Left ventricle myocardium inferior (tissue), 1 donor: Measurements from ENCODE around the gene MEX3A. TPM values are rescaled to one million over a fixed set of nuclear protein-coding genes. Genes with fewer than 3 reads are reported as not detected.
"Not testable (repeated sequence)": the region's sequence is repeated elsewhere in the genome, so short reads cannot be mapped to it uniquely, and the experiment has no call there.

ENCODE experiments used
- DNase-seq: peaks from one replicate; pipeline ENCODE4 v3.0.0-alpha.2; 2020
- H3K27ac ChIP-seq: fragments of 200-600 bp; replicated peaks from 2 replicates; pipeline ENCODE4 v1.8.0; 2021
- H3K27me3 ChIP-seq: fragments of 200-600 bp; 2 replicates; pipeline ENCODE4 v1.8.0; 2021; ENCODE audit warnings: low read depth
- H3K36me3 ChIP-seq: fragments of 200-600 bp; 2 replicates; pipeline ENCODE4 v1.8.0; 2021
- H3K4me1 ChIP-seq: fragments of 200-600 bp; 2 replicates; pipeline ENCODE4 v1.8.0; 2021
- H3K4me3 ChIP-seq: fragments of 200-600 bp; 2 replicates; pipeline ENCODE4 v1.8.0; 2021; ENCODE audit warnings: mild to moderate bottlenecking, moderate library complexity
- H3K9me3 ChIP-seq: fragments of 200-600 bp; replicated peaks from 2 replicates; pipeline ENCODE4 v1.8.0; 2021
- intact Hi-C: fragments of 100-400 bp; cut with micrococcal nuclease; formaldehyde crosslinking; loops from one replicate; pipeline ENCODE4 v1.11.0; 2022
- total RNA-seq: library from RNA; stranded (reverse); fragmentation: NEBNext Ultra II Directional; extraction: Animal tissue kit (Norgen Biotek cat#: 25700); gene quantifications from one replicate; pipeline ENCODE4 v1.2.1, GENCODE V29; 2021
- TF ChIP-seq, protein P1 (sequence below): fragments of 200-600 bp; IDR thresholded peaks from 2 replicates; pipeline ENCODE4 v1.8.0; 2021; ENCODE audit warnings: antibody characterized with exemption, mild to moderate bottlenecking, borderline replicate concordance
- donor health status: DM: no; HTN: yes; CAD: no; lungs with severe emphysema.

MEX3A gene
- total RNA-seq, 1 donor from 2014 or later: 0.16 TPM

DNA sequence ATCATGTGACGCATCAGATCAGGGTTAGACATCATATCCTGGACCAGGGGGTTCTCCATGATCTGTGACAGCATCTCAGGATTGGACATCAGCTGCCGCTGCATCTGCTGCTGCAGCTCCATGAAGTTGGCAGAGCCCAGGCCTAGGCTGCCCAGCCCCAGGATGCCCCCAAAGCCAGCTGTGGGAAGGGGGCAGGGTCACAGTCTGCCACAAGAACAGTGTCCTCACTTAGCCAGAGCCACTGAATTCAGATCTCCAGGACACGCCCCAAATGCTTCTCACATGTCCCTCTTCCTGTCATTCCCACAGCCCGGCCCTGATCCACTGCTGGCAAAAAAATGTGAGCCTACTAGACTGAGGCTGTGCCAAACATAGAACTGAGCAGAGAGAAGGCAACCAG is 31.9 kb downstream of the MEX3A start:
- H3K27ac ChIP-seq: peak overlapping the region; percentile 63
- DNase-seq: peak; percentile 54

DNA sequence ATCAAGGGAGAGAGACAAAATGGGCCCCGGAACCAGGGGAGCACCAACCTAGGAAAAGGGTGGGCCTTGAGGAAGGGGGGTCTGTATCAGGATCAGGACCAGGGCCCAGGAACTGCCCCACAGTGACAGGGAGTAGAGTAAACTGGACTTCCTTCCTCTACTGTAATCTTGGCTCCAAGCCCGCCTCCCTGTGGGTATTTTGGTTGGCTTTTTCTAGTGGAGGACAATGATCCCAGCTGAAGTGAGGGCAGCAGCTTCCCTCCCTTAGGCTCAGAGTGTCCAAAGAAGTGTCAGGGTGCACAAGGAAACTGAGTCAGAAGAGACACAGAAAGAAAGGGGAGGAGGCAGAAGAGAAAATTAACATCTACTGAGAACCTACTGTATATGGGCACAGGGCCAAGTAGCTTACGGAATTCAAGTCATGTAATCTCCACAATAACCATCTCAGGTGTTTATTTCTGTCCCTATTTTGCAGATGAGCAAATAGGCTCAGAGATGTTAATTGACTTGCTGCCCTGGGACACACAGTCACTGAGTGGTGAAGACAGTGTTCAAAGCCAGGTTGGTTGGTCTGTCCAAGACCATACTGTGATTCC is 33.5 kb downstream of the MEX3A start:
- intact Hi-C loops: no loop called here
- TF ChIP-seq, protein P1, sequence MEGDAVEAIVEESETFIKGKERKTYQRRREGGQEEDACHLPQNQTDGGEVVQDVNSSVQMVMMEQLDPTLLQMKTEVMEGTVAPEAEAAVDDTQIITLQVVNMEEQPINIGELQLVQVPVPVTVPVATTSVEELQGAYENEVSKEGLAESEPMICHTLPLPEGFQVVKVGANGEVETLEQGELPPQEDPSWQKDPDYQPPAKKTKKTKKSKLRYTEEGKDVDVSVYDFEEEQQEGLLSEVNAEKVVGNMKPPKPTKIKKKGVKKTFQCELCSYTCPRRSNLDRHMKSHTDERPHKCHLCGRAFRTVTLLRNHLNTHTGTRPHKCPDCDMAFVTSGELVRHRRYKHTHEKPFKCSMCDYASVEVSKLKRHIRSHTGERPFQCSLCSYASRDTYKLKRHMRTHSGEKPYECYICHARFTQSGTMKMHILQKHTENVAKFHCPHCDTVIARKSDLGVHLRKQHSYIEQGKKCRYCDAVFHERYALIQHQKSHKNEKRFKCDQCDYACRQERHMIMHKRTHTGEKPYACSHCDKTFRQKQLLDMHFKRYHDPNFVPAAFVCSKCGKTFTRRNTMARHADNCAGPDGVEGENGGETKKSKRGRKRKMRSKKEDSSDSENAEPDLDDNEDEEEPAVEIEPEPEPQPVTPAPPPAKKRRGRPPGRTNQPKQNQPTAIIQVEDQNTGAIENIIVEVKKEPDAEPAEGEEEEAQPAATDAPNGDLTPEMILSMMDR: no peak
- no peaks in the 10 kb centered on the region for H3K27me3 ChIP-seq
- no peaks in the 10 kb centered on the region for H3K9me3 ChIP-seq
- peaks cover 40% of the 10 kb centered on the region for H3K4me1 ChIP-seq
- H3K4me3 ChIP-seq: no peak overlapping the region
- DNase-seq: no peak
- H3K36me3 ChIP-seq: peaks cover 41% of the 10 kb centered on the region
- H3K27ac ChIP-seq: no peak overlapping the region

More for the DNA sequence above, 31.9 kb downstream of the MEX3A start:
- H3K4me3 ChIP-seq: no peak overlapping the region
- H3K9me3 ChIP-seq: no peaks in the 10 kb centered on the region
- H3K27me3 ChIP-seq: no peaks in the 10 kb centered on the region
- H3K4me1 ChIP-seq: peaks cover 53% of the 10 kb centered on the region
- H3K36me3 ChIP-seq: peaks cover 29% of the 10 kb centered on the region
- intact Hi-C loops: no loop called here
- TF ChIP-seq, protein P1: no peak

DNA sequence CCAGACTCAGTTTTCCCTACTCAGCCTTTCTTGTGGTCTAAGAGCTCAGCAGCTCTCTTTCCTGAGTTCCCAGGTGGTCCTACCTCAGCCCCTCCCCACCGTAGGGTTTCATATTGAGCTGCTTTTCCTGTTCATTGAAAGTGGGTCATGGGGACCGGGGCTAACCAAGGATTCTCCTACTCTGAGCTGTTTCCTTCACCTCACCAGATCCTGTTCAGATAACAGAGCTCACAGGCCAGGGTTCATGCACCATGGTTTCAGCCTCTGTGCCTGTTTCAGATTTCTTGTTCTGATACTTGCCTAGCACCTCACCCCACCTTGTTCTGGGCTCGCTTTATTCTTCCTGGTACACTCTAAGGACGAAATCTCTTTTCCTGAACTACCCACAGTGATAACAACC is 37.2 kb downstream of the MEX3A start:
- TF ChIP-seq, protein P1: no peak
- H3K9me3 ChIP-seq: no peaks in the 10 kb centered on the region
- H3K4me1 ChIP-seq: peaks cover 16% of the 10 kb centered on the region
- no peak overlapping the region for H3K27ac ChIP-seq
- H3K36me3 ChIP-seq: peaks cover 75% of the 10 kb centered on the region
- intact Hi-C loops: no loop called here
- no peaks in the 10 kb centered on the region for H3K27me3 ChIP-seq
- DNase-seq: no peak
- no peak overlapping the region for H3K4me3 ChIP-seq

DNA sequence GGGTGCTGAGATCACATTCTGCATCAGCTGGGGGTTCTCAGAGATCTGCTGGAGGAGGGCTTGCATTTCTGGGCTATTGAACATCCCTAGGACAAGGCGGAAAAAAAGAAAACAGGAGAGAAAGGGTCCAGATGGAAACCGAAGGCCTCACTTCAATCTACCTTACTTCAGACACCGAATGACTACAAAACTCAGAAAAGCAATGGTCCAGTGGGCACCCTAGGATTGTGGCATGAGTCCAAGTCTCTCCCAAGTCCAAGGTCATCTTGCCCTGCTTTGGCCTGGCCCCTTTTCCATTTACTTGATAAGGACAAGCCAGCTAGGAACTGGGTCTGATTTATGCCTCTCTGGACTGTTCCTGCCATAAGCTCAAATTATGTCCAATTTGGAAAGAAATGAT is 39.4 kb downstream of the MEX3A start:
- Histone ChIP-seq H3K4me3 (no peak overlapping the region), H3K36me3 (peaks cover 81% of the 10 kb centered on the region), H3K9me3 (no peaks in the 10 kb centered on the region), H3K4me1 (peaks cover 6% of the 10 kb centered on the region), H3K27me3 (no peaks in the 10 kb centered on the region), H3K27ac (no peak overlapping the region)
- TF ChIP-seq, protein P1: no peak
- intact Hi-C loops: no loop called here
- DNase-seq: no peak

DNA sequence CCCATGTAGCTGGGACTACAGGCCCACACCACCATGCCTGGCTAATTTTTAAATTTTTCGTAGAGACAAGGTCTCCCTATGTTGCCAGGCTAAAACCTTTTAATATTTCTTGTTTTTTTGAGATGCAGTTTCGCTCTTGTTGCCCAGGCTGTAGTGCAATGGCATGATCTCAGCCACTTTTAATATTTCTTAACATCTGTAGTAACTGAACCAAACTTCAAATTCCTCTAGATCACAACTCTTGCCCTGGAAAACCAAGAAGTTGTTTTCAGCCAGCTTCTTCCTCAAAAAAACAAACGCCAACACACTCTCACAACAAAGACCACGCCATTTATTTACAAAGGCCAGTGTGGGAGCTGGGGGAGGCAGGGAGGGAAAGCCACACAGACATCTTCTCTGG is 47.3 kb downstream of the MEX3A start:
- H3K27me3 ChIP-seq, H3K27ac ChIP-seq, H3K4me3 ChIP-seq, DNase-seq, H3K9me3 ChIP-seq, intact Hi-C loops, H3K4me1 ChIP-seq: not testable (repeated sequence)
- H3K36me3 ChIP-seq: peaks cover 34% of the 10 kb centered on the region

DNA sequence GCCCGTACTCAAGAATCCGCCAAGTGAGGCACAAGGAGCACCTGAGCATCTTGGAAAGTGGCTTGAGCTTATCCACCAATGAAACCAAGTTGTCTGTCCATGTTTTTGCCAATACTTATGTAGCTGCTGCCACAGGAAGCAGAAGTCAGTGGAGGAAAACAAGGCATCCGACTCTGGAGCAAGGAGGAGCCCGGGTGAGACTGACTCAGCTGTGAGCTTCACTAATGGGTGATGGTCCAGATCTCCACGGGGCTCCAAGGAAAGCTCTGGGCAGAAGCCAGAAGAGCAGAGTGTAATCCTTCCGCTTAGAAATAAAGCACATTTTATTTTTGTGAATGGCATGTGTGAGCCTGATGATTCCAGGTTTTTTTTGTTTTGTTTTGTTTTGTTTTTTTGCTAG is 49.3 kb downstream of the MEX3A start:
- TF ChIP-seq, protein P1: no peak
- Histone ChIP-seq H3K4me1 (no peaks in the 10 kb centered on the region), H3K27ac (no peak overlapping the region), H3K9me3 (no peaks in the 10 kb centered on the region), H3K4me3 (no peak overlapping the region), H3K36me3 (peaks cover 15% of the 10 kb centered on the region), H3K27me3 (no peaks in the 10 kb centered on the region)
- intact Hi-C loops: no loop called here
- no peak for DNase-seq
